H1 (cell line): ENCODE results near the gene CTSC. TPM values are rescaled to one million over a fixed set of nuclear protein-coding genes. Genes with fewer than 3 reads are reported as not detected.
A peak's percentile ranks its signal among the peaks of the same experiment; 100 is the strongest.

Experiments used
- CTBP2 ChIP-seq: IDR thresholded peaks from 2 replicates; pipeline ENCODE4 v1.7.0; 2011; ENCODE audit warnings: borderline replicate concordance, mild to moderate bottlenecking, moderate library complexity, mixed read lengths, low read length; ENCODE audit not compliant: insufficient read depth, insufficient read length
- KDM4A ChIP-seq: IDR thresholded peaks from one replicate; pipeline ENCODE4 v1.7.1; 2012; ENCODE audit warnings: low read depth, mild to moderate bottlenecking, moderate library complexity, low read length, inconsistent platforms; ENCODE audit not compliant: severe bottlenecking
- MAFK ChIP-seq: IDR thresholded peaks from 2 replicates; pipeline ENCODE4 v1.6.1; 2012; ENCODE audit warnings: low read depth, mild to moderate bottlenecking, improper control_type of control experiment, low read length
- NRF1 ChIP-seq: IDR thresholded peaks from 2 replicates; pipeline ENCODE4 v1.6.1; 2011; ENCODE audit warnings: mild to moderate bottlenecking, low read depth, low read length, improper control_type of control experiment
- POLR2AphosphoS5 ChIP-seq: IDR thresholded peaks from 2 replicates; pipeline ENCODE4 v1.6.1; 2011; ENCODE audit warnings: low read depth, low read length
- RNF2 ChIP-seq: fragments of 200-900, 300-1000 bp; sonication (generic); IDR thresholded peaks from 2 replicates; pipeline ENCODE4 v1.7.1; 2016; ENCODE audit warnings: borderline replicate concordance, low read depth, mild to moderate bottlenecking, antibody characterized with exemption, low read length; ENCODE audit not compliant: poor library complexity, severe bottlenecking; ENCODE audit errors: missing control alignments
- SAP30 ChIP-seq: fragments of 300-600 bp; sonication (generic); IDR thresholded peaks from 2 replicates; pipeline ENCODE4 v1.7.1; 2012; ENCODE audit warnings: low read length, moderate library complexity, mild to moderate bottlenecking, inconsistent platforms; ENCODE audit not compliant: insufficient read depth, insufficient replicate concordance
- SRF ChIP-seq: IDR thresholded peaks from 2 replicates; pipeline ENCODE4 v1.6.1; 2011; ENCODE audit warnings: mild to moderate bottlenecking, low read depth, low read length, moderate library complexity
- TAF1 ChIP-seq: IDR thresholded peaks from 2 replicates; pipeline ENCODE4 v1.6.1; 2011; ENCODE audit warnings: mild to moderate bottlenecking, low read depth, low read length
- polyA plus RNA-seq, 7 experiments: library from polyadenylated mRNA; depleted of rRNA in 3 of 7; stranded (reverse) in 5 of 7; unstranded in 2 of 7; fragments of >200 nt in 5 of 7; fragments of 200-250 nt in 2 of 7; gene quantifications; 1 replicate in 5 of 7; 2 replicates in 1 of 7; 4 replicates in 1 of 7; pipeline versions ENCODE4 v1.2.1 to v1.2.3, GENCODE V29; 2011 to 2013; ENCODE audit warnings: missing spikeins in 2 of 7, mixed read lengths in 2 of 7
- total RNA-seq: library from RNA; stranded (reverse); fragmentation: NEBNext Ultra II Directional; extraction: Animal tissue kit (Norgen Biotek cat#: 25700); gene quantifications from 2 replicates; pipeline ENCODE4 v1.2.1, GENCODE V29; 2021
- TF ChIP-seq, protein P1 (sequence below): fragments of 300-600 bp; sonication (generic); IDR thresholded peaks from 2 replicates; pipeline ENCODE4 v1.7.1; 2012; ENCODE audit warnings: low read length, moderate library complexity, mild to moderate bottlenecking, inconsistent platforms; ENCODE audit not compliant: insufficient replicate concordance

CTSC gene
- total and polyA plus RNA-seq, 2 of the 8 experiments (the other 6 are each of a cell fraction or from before 2014, with no cell fraction given), result 347 to 369 TPM

DNA sequence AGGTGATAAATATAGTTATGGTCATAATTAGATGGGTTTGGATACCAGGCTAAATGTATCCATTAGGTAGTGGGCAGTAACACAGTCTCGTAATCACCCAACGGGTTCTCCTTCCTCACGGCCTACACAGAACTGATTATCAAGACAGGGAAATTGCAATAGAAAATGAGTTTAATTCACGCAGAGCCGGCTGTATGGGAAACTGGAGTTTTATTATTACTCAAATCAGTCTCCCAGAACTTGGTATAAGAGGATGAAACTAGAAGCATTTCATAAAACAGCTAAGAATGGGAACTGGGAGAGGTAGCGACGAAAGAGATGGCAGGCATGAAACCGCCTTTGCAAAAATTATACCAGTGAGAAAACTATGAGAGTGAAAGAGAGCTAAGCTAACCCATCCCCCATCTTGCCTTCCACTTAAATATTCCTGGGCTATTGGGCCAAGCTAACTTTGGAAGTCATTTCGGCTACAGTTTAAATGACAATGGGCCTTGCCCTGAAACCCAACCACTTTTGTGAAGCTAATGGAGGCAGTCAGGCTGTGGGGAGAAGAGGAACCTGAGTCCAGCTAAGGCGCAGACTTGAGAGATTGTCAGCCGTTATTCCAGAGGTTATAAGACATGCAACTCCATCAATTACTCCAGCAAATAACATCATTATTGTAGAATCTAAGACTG, 29.6 kb downstream of the CTSC start (continued):
- TF ChIP-seq, protein P1, sequence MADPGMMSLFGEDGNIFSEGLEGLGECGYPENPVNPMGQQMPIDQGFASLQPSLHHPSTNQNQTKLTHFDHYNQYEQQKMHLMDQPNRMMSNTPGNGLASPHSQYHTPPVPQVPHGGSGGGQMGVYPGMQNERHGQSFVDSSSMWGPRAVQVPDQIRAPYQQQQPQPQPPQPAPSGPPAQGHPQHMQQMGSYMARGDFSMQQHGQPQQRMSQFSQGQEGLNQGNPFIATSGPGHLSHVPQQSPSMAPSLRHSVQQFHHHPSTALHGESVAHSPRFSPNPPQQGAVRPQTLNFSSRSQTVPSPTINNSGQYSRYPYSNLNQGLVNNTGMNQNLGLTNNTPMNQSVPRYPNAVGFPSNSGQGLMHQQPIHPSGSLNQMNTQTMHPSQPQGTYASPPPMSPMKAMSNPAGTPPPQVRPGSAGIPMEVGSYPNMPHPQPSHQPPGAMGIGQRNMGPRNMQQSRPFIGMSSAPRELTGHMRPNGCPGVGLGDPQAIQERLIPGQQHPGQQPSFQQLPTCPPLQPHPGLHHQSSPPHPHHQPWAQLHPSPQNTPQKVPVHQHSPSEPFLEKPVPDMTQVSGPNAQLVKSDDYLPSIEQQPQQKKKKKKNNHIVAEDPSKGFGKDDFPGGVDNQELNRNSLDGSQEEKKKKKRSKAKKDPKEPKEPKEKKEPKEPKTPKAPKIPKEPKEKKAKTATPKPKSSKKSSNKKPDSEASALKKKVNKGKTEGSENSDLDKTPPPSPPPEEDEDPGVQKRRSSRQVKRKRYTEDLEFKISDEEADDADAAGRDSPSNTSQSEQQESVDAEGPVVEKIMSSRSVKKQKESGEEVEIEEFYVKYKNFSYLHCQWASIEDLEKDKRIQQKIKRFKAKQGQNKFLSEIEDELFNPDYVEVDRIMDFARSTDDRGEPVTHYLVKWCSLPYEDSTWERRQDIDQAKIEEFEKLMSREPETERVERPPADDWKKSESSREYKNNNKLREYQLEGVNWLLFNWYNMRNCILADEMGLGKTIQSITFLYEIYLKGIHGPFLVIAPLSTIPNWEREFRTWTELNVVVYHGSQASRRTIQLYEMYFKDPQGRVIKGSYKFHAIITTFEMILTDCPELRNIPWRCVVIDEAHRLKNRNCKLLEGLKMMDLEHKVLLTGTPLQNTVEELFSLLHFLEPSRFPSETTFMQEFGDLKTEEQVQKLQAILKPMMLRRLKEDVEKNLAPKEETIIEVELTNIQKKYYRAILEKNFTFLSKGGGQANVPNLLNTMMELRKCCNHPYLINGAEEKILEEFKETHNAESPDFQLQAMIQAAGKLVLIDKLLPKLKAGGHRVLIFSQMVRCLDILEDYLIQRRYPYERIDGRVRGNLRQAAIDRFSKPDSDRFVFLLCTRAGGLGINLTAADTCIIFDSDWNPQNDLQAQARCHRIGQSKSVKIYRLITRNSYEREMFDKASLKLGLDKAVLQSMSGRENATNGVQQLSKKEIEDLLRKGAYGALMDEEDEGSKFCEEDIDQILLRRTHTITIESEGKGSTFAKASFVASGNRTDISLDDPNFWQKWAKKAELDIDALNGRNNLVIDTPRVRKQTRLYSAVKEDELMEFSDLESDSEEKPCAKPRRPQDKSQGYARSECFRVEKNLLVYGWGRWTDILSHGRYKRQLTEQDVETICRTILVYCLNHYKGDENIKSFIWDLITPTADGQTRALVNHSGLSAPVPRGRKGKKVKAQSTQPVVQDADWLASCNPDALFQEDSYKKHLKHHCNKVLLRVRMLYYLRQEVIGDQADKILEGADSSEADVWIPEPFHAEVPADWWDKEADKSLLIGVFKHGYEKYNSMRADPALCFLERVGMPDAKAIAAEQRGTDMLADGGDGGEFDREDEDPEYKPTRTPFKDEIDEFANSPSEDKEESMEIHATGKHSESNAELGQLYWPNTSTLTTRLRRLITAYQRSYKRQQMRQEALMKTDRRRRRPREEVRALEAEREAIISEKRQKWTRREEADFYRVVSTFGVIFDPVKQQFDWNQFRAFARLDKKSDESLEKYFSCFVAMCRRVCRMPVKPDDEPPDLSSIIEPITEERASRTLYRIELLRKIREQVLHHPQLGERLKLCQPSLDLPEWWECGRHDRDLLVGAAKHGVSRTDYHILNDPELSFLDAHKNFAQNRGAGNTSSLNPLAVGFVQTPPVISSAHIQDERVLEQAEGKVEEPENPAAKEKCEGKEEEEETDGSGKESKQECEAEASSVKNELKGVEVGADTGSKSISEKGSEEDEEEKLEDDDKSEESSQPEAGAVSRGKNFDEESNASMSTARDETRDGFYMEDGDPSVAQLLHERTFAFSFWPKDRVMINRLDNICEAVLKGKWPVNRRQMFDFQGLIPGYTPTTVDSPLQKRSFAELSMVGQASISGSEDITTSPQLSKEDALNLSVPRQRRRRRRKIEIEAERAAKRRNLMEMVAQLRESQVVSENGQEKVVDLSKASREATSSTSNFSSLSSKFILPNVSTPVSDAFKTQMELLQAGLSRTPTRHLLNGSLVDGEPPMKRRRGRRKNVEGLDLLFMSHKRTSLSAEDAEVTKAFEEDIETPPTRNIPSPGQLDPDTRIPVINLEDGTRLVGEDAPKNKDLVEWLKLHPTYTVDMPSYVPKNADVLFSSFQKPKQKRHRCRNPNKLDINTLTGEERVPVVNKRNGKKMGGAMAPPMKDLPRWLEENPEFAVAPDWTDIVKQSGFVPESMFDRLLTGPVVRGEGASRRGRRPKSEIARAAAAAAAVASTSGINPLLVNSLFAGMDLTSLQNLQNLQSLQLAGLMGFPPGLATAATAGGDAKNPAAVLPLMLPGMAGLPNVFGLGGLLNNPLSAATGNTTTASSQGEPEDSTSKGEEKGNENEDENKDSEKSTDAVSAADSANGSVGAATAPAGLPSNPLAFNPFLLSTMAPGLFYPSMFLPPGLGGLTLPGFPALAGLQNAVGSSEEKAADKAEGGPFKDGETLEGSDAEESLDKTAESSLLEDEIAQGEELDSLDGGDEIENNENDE, result peak; percentile 70
- no peak for TF ChIP-seq SRF
- TF ChIP-seq NRF1, result no peak
- TF ChIP-seq SAP30, result no peak
- no peak for TF ChIP-seq KDM4A
- TF ChIP-seq RNF2, result no peak
- peak; percentile 76 for TF ChIP-seq POLR2AphosphoS5
- TF ChIP-seq MAFK, result no peak
- no peak for TF ChIP-seq CTBP2
- TF ChIP-seq TAF1, result peak; percentile 73
